Measurements from ENCODE around the gene TMEM87A.

GRCh38 chr15:42306681-42307080 is 33.4 kb upstream of the TMEM87A start:
- TF ChIP-seq CTCF (IDR thresholded peaks at IDR 0.05) (no peak), POLR2A (IDR thresholded peaks at IDR 0.05) (no peak)
